ENCODE measurements around the gene DPH3. TPM values are rescaled to one million over a fixed set of nuclear protein-coding genes. Genes with fewer than 3 reads are reported as not detected.

Gene DPH3
- polyA plus RNA-seq, 1 donor = 21.4 TPM

DNA sequence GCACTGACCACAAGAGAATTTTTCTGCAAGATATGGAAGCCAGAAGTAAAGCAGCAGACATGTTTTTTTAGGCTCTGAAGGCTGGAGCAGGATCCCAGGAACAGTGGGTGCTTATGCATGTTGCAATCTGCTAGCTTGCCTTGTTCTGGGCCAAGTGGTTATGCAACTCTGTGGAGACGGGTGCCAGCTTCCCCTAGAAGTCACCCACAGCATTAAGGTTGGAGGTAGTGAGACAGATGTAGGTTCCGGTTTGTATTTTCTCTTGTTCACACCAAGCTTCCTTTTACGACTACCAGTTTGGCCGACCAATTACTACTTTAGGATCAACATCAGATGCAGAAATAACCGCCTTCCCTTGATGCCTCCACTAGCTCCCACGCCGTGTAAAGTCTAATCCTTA, 11.1 kb downstream of the DPH3 start:
- no peak for DNase-seq

- no peak for DNase-seq
Observed at GRCh38 chr3:16252988-16253387, 11.8 kb downstream of the DPH3 start.

DNA sequence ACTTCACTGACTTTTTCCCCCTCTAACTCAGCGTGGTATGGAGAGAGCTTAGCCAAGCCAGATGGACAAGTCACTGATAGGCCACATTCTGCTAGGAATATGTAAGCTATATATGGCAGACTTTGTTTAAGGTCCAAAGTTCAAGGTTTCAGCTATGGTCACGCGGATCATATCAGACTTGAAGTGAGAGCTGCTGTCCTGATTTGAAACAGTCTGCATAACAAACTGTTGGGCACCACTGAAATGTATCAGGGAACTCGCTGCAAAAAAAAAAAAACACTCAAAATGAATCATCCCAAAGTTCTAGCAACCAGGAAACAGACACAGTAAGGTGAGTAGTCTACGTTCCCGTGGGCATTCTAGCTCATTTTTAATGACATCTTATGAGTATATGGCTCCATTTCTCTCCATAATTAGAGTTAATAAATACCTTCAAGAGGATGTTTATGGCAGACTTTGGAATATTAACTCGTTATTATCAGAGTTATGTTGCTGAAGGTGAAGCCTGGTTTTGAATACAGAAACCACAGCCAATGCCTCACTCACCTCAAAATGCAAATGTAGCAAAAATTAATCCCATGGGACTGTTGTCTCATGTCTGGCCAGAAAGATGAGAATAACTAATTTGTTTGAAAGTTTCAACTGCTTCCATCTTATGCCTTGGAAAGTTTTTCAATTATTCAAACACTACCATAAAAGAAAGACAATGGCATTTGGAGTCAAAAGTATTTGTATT, 12.3 kb downstream of the DPH3 start:
- DNase-seq = no peak

GRCh38 chr3:16251316-16252085, 13.2 kb downstream of the DPH3 start:
- no peak for DNase-seq

- no peak for DNase-seq
Observed at GRCh38 chr3:16249886-16250285, 14.9 kb downstream of the DPH3 start.

DNA sequence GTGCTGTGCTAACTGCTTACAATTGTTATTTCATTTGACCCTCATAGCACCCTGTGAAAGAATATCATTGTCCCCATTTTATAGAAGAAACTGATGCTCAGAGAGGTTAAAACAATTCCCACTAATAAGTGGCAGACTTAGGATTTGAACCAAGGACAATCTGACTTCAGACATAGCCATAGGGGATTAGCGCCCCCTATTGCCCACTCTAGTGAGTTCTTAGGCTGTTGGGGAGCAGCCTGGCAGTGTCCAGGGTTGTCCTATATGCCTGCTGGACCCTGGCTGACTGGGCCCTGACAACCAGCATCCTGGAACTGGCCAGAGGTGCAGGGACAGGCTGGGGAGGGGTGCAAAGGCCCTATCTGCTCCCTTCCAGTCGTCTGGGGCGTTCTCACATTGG, 15.4 kb downstream of the DPH3 start:
- no peak for DNase-seq

- no peak for DNase-seq
Observed at GRCh38 chr3:16248556-16248955, 16.2 kb downstream of the DPH3 start.

DNA sequence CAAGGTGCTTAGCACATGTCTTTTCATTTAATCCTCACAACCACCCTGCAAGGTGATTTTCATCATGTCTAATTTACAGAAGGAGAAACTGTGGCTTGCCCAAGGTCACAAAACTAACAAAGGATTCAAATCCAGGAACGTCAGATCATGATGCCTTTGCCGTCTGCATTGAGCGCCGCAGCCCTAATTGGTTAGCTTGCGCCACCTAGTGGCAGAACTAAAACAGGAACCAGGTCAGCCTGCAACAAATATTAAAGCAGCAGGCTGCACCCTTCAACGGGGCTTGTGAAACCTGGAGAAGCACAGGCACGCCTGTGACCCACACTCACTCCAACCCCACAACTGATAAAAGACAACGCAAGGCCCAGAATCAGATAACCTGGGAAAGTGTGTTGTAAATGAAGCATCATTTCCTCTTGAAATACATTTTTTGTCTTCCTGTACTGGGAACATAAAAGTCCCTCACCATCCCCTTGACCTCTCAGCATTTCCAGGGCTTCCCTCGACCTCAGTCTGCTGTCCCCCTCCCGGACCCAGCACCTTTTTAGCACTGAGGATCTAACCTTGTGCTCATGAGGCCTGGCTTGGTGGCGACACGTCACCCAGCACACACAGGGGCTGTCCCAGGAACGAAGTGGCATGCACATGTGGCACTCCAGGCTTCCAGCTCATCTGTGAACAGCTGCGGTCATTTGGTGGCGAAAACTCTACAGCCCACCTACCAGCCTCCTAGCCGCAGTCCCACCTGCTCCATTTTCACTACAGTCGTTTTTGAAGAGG, 17.3 kb downstream of the DPH3 start:
- peak; percentile 82 for DNase-seq

- no peak for DNase-seq
Observed at GRCh38 chr3:16245609-16246008, 19.1 kb downstream of the DPH3 start.

DNA sequence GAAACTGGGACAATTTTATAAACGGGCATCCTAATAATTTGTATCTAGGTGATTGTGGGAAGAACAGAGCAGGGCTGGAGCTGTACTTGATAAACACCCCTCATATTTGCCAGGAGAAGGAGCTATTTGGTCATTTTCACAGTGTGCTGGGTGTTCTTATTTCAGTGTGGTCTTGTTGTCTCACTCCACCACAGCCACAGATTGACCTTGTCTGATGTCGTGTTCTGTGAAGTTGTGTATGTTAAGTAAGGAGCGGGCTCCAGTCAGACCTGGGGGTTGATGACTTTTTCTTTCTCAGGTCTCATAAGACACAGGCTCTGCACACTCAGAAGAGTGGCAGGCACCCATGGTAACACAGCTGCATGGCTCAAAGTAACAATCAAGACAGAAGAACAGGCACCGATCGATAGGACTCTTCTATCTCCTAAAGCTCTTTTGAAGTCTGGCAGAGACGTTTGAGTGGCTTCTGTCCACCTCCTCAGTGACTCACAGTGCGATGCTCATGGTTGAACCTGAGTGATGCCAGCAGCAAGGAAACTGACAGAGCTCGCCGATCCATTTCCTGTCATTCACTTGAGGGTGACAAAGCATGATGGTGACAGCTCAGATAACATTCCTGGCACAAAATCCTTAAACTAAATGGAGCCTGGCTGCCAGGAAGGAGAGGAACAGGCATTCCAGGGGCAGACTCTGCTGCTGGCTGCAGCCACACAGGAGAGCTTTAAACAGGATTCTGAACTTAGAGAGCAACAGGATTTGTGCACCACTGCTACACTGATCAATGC, 20.8 kb downstream of the DPH3 start:
- DNase-seq = no peak

- DNase-seq = no peak
Observed at GRCh38 chr3:16242177-16242576, 22.6 kb downstream of the DPH3 start.

DNA sequence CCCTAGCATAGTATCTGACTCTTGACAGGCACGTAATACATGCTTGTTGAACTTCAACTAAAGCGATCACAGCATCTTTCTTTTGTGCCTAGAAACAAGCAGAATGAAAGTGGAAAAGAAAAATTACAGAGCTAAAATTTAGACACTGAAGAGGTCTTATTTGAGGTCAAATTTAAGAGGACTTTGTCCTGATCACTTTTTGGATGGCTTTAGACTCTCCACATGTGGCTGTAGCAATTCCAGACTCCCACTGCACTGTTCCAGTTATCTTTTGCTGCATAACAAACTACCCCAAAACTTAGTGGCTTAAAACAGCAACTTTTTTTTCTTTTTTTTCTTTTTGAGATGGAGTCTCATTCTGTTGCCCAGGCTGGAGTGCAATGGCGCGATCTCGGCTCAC, 23.5 kb downstream of the DPH3 start:
- DNase-seq = no peak

DNA sequence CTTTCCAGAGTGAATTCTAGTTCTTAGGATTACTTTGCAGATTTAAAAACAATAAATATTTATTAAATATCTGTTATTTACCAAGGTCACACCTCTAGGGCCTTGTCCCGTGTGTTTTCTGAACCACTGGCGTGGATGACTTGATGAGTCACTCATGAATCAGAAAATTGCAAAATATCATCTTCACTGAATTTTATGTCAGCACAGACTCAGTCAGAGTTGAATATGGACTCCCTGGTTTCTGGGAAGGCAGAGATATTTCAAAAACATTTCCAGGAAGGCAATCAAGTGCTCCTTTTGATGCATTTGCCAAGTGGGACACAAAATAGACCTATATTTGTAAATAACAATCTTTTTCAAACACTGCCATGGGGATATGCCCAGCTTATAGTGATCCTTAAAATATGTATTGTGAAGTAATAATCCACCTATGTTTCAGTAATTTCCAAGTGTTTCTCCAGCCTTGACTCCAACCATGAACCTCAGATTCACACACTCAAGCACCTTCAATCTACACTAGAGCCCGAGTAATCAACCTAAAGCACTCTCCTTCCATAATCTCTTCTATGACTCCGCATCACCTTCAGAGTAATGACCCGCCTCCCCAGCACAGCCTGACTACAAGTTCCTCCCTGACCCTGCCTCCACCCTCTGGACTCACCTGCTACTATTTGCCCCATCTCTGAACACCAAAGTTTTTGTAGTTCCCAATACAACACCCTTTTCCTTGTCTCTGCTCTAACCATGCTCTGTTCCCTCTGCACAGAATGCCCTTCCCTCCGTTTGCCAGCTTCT, 24.3 kb downstream of the DPH3 start:
- DNase-seq = no peak

DNA sequence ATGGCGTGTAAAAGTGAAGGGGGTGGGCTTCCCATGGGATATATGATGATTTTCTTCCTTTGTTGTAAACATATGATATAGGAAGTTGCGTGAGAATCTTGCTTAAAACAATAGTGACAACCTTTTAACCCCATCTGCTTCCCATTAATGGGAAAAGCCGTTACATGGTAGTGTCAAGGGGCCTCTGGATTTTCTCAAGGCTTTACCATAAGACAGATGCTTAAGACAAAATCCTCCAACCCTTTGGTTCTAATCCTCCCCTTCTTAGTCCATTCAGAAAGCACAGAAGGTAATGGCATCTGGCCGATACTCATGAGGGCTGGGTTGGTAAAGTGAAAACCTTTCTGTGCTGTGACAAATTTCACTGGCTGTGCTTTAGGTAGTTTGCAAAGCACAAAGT, 25.0 kb downstream of the DPH3 start:
- no peak for DNase-seq

- no peak for DNase-seq
Observed at GRCh38 chr3:16239086-16239770, 25.5 kb downstream of the DPH3 start.

GRCh38 chr3:16236856-16237393, 27.8 kb downstream of the DPH3 start:
- DNase-seq = no peak

DNA sequence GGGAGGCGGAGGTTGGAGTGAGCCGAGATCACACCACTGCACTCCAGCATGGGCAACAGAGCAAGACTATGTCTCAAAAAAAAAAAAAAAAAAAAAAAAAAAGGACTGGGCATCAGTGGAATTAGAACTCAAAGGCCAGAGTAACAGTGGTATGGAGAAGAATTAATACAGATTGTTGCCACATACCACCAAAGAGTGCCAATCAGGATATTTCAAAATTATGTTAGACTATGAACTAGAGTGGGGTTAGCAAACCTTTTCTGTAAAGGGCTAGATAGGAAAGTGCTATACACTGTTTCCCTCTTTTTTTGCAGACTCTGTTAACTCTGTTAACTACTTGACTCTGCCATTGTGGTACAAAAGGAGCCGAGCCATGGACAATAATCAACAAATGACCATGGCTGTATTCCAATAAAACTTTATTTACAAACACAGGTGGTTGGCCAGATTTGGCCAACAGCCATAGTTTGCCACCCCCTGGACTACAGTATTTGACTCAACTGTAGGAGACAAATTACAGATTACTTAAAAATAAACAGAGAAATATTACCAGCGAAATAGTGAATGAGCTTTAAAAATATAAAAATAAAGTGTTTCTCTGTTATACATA, 28.6 kb downstream of the DPH3 start:
- no peak for DNase-seq

DNA sequence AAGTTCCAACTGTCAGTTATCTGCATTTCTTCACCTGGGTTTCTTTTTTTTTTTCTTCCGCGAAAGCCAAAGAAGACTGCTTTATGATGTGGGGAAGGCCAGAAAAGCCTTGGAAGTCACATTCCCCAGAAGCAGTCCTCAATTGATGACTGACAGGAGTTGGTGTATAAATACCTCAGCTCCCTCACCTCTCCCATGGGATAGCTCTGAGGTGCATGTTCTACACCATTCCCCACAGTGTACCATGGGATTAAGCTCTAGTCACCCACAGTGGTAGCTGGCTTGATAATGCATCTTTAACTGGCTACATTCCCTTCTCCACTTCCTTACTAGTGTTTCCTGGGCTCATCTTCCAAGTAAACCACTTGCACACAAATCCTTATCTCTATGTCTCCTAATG, 30.5 kb downstream of the DPH3 start:
- DNase-seq = no peak

GRCh38 chr3:16233806-16234205, 30.9 kb downstream of the DPH3 start:
- no peak for DNase-seq

GRCh38 chr3:16231983-16232382, 32.8 kb downstream of the DPH3 start:
- DNase-seq = no peak

Data from hindlimb muscle (tissue), 1 donor.